H9 (cell line): Measurements from ENCODE around the gene TMEM121. TPM values are rescaled to one million over a fixed set of nuclear protein-coding genes. Genes with fewer than 3 reads are reported as not detected.

ENCODE experiments used
- DNase-seq: peaks from one replicate; pipeline ENCODE4 v3.0.0-alpha.2; 2017
- H2AFZ ChIP-seq: one replicate; pipeline ENCODE4 v1.6.1; 2013; ENCODE audit warnings: mild to moderate bottlenecking, low read length, control low read depth, moderate library complexity
- H2AK5ac ChIP-seq: 2 replicates; pipeline ENCODE4 v1.6.1; 2013; ENCODE audit warnings: low read length, control low read depth, mixed read lengths; ENCODE audit not compliant: insufficient read length
- H2BK120ac ChIP-seq: one replicate; pipeline ENCODE4 v1.6.1; 2013; ENCODE audit warnings: low read depth, mild to moderate bottlenecking, low read length, control low read depth, inconsistent platforms; ENCODE audit not compliant: poor library complexity, severe bottlenecking
- H2BK12ac ChIP-seq: 2 replicates; pipeline ENCODE4 v1.6.1; 2013; ENCODE audit warnings: low read length, control low read depth, mixed read lengths, low read depth; ENCODE audit not compliant: insufficient read length
- H2BK15ac ChIP-seq: 2 replicates; pipeline ENCODE4 v1.6.1; 2013; ENCODE audit warnings: low read depth, low read length, control low read depth
- H2BK20ac ChIP-seq: one replicate; pipeline ENCODE4 v1.6.1; 2013; ENCODE audit warnings: low read depth, mild to moderate bottlenecking, low read length, control low read depth, inconsistent platforms; ENCODE audit not compliant: poor library complexity, severe bottlenecking
- H2BK5ac ChIP-seq: 2 replicates; pipeline ENCODE4 v1.6.1; 2013; ENCODE audit warnings: low read length, control low read depth, mixed read lengths; ENCODE audit not compliant: insufficient read length
- H3K14ac ChIP-seq: 2 replicates; pipeline ENCODE4 v1.6.1; 2013; ENCODE audit warnings: low read length, control low read depth; ENCODE audit not compliant: insufficient read depth
- H3K18ac ChIP-seq: 2 replicates; pipeline ENCODE4 v1.6.1; 2013; ENCODE audit warnings: low read depth, mild to moderate bottlenecking, mixed read lengths, low read length, control low read depth; ENCODE audit not compliant: insufficient read length
- H3K23ac ChIP-seq: 2 replicates; pipeline ENCODE4 v1.6.1; 2013; ENCODE audit warnings: low read length, control low read depth, mixed read lengths, low read depth; ENCODE audit not compliant: insufficient read length
- H3K23me2 ChIP-seq: 2 replicates; pipeline ENCODE4 v1.6.1; 2013; ENCODE audit warnings: low read depth, mild to moderate bottlenecking, mixed read lengths, low read length, control low read depth; ENCODE audit not compliant: insufficient read length, poor library complexity, severe bottlenecking
- H3K27ac ChIP-seq: 2 replicates; pipeline ENCODE4 v1.5.1; 2013; ENCODE audit warnings: low read length, control low read depth, mixed read lengths, low read depth; ENCODE audit not compliant: insufficient read length
- H3K27me3 ChIP-seq: 2 replicates; pipeline ENCODE4 v1.6.1; 2013; ENCODE audit warnings: low read length, control low read depth, inconsistent platforms; ENCODE audit not compliant: insufficient read depth
- H3K4ac ChIP-seq: 2 replicates; pipeline ENCODE4 v1.6.1; 2013; ENCODE audit warnings: low read depth, mild to moderate bottlenecking, control low read depth, inconsistent platforms, low read length, moderate library complexity
- H3K4me1 ChIP-seq: 2 replicates; pipeline ENCODE4 v1.6.1; 2013; ENCODE audit warnings: low read length, control low read depth, inconsistent platforms; ENCODE audit not compliant: insufficient read depth
- H3K4me2 ChIP-seq: 2 replicates; pipeline ENCODE4 v1.6.1; 2013; ENCODE audit warnings: low read length, control low read depth, mixed read lengths; ENCODE audit not compliant: insufficient read length, insufficient read depth
- H3K56ac ChIP-seq: 2 replicates; pipeline ENCODE4 v1.6.1; 2013; ENCODE audit warnings: low read depth, mild to moderate bottlenecking, mixed read lengths, low read length, control low read depth; ENCODE audit not compliant: insufficient read length
- H3K79me1 ChIP-seq: 2 replicates; pipeline ENCODE4 v1.6.1; 2013; ENCODE audit warnings: low read depth, mild to moderate bottlenecking, moderate library complexity, low read length, control low read depth, inconsistent platforms; ENCODE audit not compliant: insufficient read depth, poor library complexity, severe bottlenecking
- H3K79me2 ChIP-seq: 2 replicates; pipeline ENCODE4 v1.6.1; 2013; ENCODE audit warnings: low read length, control low read depth, inconsistent platforms; ENCODE audit not compliant: insufficient read depth
- H3K9ac ChIP-seq: 2 replicates; pipeline ENCODE4 v1.6.1; 2013; ENCODE audit warnings: low read length, control low read depth, mixed read lengths; ENCODE audit not compliant: insufficient read length; ENCODE audit errors: extremely low read depth
- H3K9me3 ChIP-seq: one replicate; pipeline ENCODE4 v1.6.1; 2013; ENCODE audit warnings: low read depth, low read length, inconsistent platforms; ENCODE audit not compliant: control insufficient read depth
- H3T11ph ChIP-seq: one replicate; pipeline ENCODE4 v1.6.1; 2013; ENCODE audit warnings: mild to moderate bottlenecking, low read length, control low read depth, inconsistent platforms
- H4K20me1 ChIP-seq: one replicate; pipeline ENCODE4 v1.6.1; 2013; ENCODE audit not compliant: control insufficient read depth, insufficient read length, insufficient read depth
- H4K5ac ChIP-seq: 2 replicates; pipeline ENCODE4 v1.6.1; 2013; ENCODE audit warnings: low read depth, mild to moderate bottlenecking, mixed read lengths, low read length, control low read depth; ENCODE audit not compliant: insufficient read length
- H4K8ac ChIP-seq: replicated peaks from 2 replicates; pipeline ENCODE4 v1.6.1; 2013; ENCODE audit warnings: low read length, control low read depth, mixed read lengths, low read depth; ENCODE audit not compliant: insufficient read length
- H4K91ac ChIP-seq: 2 replicates; pipeline ENCODE4 v1.6.1; 2013; ENCODE audit warnings: low read depth, mild to moderate bottlenecking, moderate library complexity, mixed read lengths, low read length, control low read depth; ENCODE audit not compliant: insufficient read length
- H3K27ac Mint-ChIP-seq, 3 experiments: 2 replicates in 2 of 3; 3 replicates in 1 of 3; pipeline ENCODE4 v1.8.0; 2020 to 2021; ENCODE audit warnings: mixed read lengths in 3 of 3, mild to moderate bottlenecking in 1 of 3, moderate library complexity in 1 of 3
- H3K27me3 Mint-ChIP-seq: 2 replicates; pipeline ENCODE4 v1.8.0; 2021; ENCODE audit warnings: low read depth, mild to moderate bottlenecking, moderate library complexity, mixed read lengths
- H3K36me3 Mint-ChIP-seq, 3 experiments: 2 replicates in 2 of 3; 3 replicates in 1 of 3; pipeline ENCODE4 v1.8.0; 2020 to 2021; ENCODE audit warnings: low read depth in 3 of 3, mixed read lengths in 3 of 3; ENCODE audit not compliant: insufficient read depth in 1 of 3
- H3K4me1 Mint-ChIP-seq, 2 experiments: 2 replicates each; pipeline ENCODE4 v1.8.0; 2020; ENCODE audit warnings: mixed read lengths in 2 of 2
- H3K4me3 Mint-ChIP-seq, 2 experiments: 2 replicates in 1 of 2; 3 replicates in 1 of 2; pipeline ENCODE4 v1.8.0; 2020 to 2021; ENCODE audit warnings: mild to moderate bottlenecking in 2 of 2, mixed read lengths in 2 of 2, moderate library complexity in 1 of 2
- H3K9me3 Mint-ChIP-seq, 2 experiments: 2 replicates in 1 of 2; 3 replicates in 1 of 2; pipeline ENCODE4 v1.8.0; 2020; ENCODE audit warnings: mild to moderate bottlenecking in 2 of 2, mixed read lengths in 2 of 2, moderate library complexity in 1 of 2
- CTCF ChIP-seq: fragments of 200-600 bp; sonication (generic); conservative IDR thresholded peaks from 3 replicates; pipeline ENCODE4 v1.8.0; 2021; ENCODE audit warnings: antibody characterized with exemption, mild to moderate bottlenecking
- WGBS: extraction: QIAGEN DNeasy Blood & Tissue Kit; methylation state at CpG from one replicate; pipeline ENCODE4 v1.1.7; 2013; ENCODE audit warnings: missing lambda C conversion rate, low lambda C conversion rate, mixed read lengths; ENCODE audit not compliant: insufficient read length; ENCODE audit errors: extremely low coverage; 5-methylcytosine and 5-hydroxymethylcytosine counted together
- total RNA-seq: library from RNA; stranded (reverse); gene quantifications from 2 replicates; pipeline ENCODE4 v1.2.1, GENCODE V29; 2021

TMEM121 gene
- total RNA-seq, 1 experiment from 2014 or later: 2.6 TPM

GRCh38 chr14:105529319-105529568 is 2.9 kb downstream of the TMEM121 start:
- DNase-seq: no peak
- WGBS: no CpG with 5 or more reads among the region's 24 CpGs
- Histone ChIP-seq H3K27ac (no peak overlapping the region), H3K79me1 (no peaks in the 10 kb centered on the region), H2BK20ac (no peak overlapping the region), H2AK5ac (no peak overlapping the region), H4K91ac (no peak overlapping the region), H2AFZ (no peak overlapping the region), H3K18ac (no peak overlapping the region), H4K5ac (no peak overlapping the region), H3K9me3 (no peaks in the 10 kb centered on the region), H3K14ac (no peak overlapping the region), H3K4me2 (no peak overlapping the region), H2BK12ac (no peak overlapping the region), H3K9ac (no peak overlapping the region), H2BK120ac (no peak overlapping the region), H2BK15ac (no peak overlapping the region), H3K56ac (no peak overlapping the region), H3K4me1 (no peaks in the 10 kb centered on the region; the same call in 1 of the 2 replicates), H4K8ac (no peak overlapping the region), H3K79me2 (no peaks in the 10 kb centered on the region), H3K27me3 (peaks cover 16% of the 10 kb centered on the region; the same call in 1 of the 2 replicates), H3K23ac (no peak overlapping the region), H3K4ac (no peak overlapping the region), H2BK5ac (no peak overlapping the region), H4K20me1 (no peaks in the 10 kb centered on the region), H3K23me2 (peaks cover 7% of the 10 kb centered on the region), H3T11ph (no peak overlapping the region)
- TF ChIP-seq CTCF: no peak
- Mint-ChIP-seq H3K27ac (no peak overlapping the region), H3K4me1 (no peaks in the 10 kb centered on the region), H3K36me3 (no peaks in the 10 kb centered on the region; a peak in 1 of 7 replicates), H3K27me3 (peaks cover 54% of the 10 kb centered on the region), H3K9me3 (peaks cover 0 to 33% of the 10 kb centered on the region in 2 experiments; a peak in 2 of 5 replicates), H3K4me3 (0 out of 5 replicates have a peak overlapping the region, but pooled peaks of 1 of the 2 experiments have one; percentile 57)
